Cardiac muscle cell (in vitro differentiated cells and primary cell): ENCODE data around the gene C2CD5. TPM values are rescaled to one million over a fixed set of nuclear protein-coding genes. Genes with fewer than 3 reads are reported as not detected.

ENCODE experiments used
- DNase-seq, 2 donors: peaks; one replicate each; pipeline versions ENCODE4 v3.0.0 to v3.0.0-alpha.2; 2010 to 2017; ENCODE audit warnings: low read depth in 1 of 2, low spot score in 1 of 2
- H3K27ac ChIP-seq: fragments of 200-600 bp; sonication (generic); 2 replicates; pipeline ENCODE4 v1.5.1; 2016
- H3K27me3 ChIP-seq: fragments of 200-600 bp; sonication (generic); 2 replicates; pipeline ENCODE4 v1.6.0; 2016; ENCODE audit warnings: control low read depth
- H3K36me3 ChIP-seq: fragments of 200-600 bp; sonication (generic); 2 replicates; pipeline ENCODE4 v1.5.1; 2016; ENCODE audit warnings: control low read depth
- H3K4me1 ChIP-seq: fragments of 200-600 bp; sonication (generic); 2 replicates; pipeline ENCODE4 v1.8.1; 2017; ENCODE audit warnings: low read depth, mild to moderate bottlenecking, mixed run types
- H3K4me3 ChIP-seq: fragments of 200-600 bp; sonication (generic); 2 replicates; pipeline ENCODE4 v1.5.1; 2016; ENCODE audit warnings: mild to moderate bottlenecking
- H3K9me3 ChIP-seq: fragments of 200-600 bp; sonication (generic); 2 replicates; pipeline ENCODE4 v1.5.1; 2017; ENCODE audit warnings: low read depth, mild to moderate bottlenecking, control low read depth
- CTCF ChIP-seq: IDR thresholded peaks from 2 replicates; pipeline ENCODE4 v1.5.1; 2012; ENCODE audit warnings: low read depth, mild to moderate bottlenecking, low read length
- polyA plus RNA-seq: library from polyadenylated mRNA; unstranded; fragments of >200 nt; fragmentation: Nextera tagmentation; extraction: Ambion mirVana; gene quantifications from 2 replicates; pipeline ENCODE4 v1.2.1, GENCODE V29; 2016
- total RNA-seq: library from RNA; depleted of rRNA; stranded (reverse); fragments of >200 nt; gene quantifications from 2 replicates; pipeline ENCODE4 v1.2.3, GENCODE V29; 2016

Gene C2CD5
- total and polyA plus RNA-seq, 2 experiments from 2014 or later, result 16.5 to 22.2 TPM

- no peak overlapping the region for H3K4me3 ChIP-seq
- peaks cover 4% of the 10 kb centered on the region for H3K4me1 ChIP-seq
- no peaks in the 10 kb centered on the region for H3K36me3 ChIP-seq
- H3K9me3 ChIP-seq, result no peaks in the 10 kb centered on the region
- TF ChIP-seq CTCF, result no peak
- H3K27me3 ChIP-seq, result no peaks in the 10 kb centered on the region
- peak overlapping the region; percentile 14 for H3K27ac ChIP-seq
- peak in 1 of 2 donors; percentile 43 for DNase-seq
Observed at GRCh38 chr12:22408610-22409376, 135.5 kb downstream of the C2CD5 start.

- Histone ChIP-seq H3K4me1 (peaks cover 4% of the 10 kb centered on the region), H3K36me3 (no peaks in the 10 kb centered on the region)
Observed at GRCh38 chr12:22407397-22407796, 136.9 kb downstream of the C2CD5 start.

GRCh38 chr12:22406627-22407026 is 137.7 kb downstream of the C2CD5 start:
- H3K4me1 ChIP-seq, result peaks cover 4% of the 10 kb centered on the region
- no peaks in the 10 kb centered on the region for H3K9me3 ChIP-seq
- H3K4me3 ChIP-seq, result no peak overlapping the region
- no peak for TF ChIP-seq CTCF
- no peaks in the 10 kb centered on the region for H3K36me3 ChIP-seq
- H3K27ac ChIP-seq, result no peak overlapping the region
- no peak for DNase-seq
- H3K27me3 ChIP-seq, result no peaks in the 10 kb centered on the region

More at GRCh38 chr12:22407397-22407796, 136.9 kb downstream of the C2CD5 start:
- no peak for TF ChIP-seq CTCF
- Histone ChIP-seq H3K27me3 (no peaks in the 10 kb centered on the region), H3K27ac (no peak overlapping the region), H3K9me3 (no peaks in the 10 kb centered on the region), H3K4me3 (no peak overlapping the region)
- no peak for DNase-seq

- DNase-seq, result no peak
- TF ChIP-seq CTCF, result no peak
- no peaks in the 10 kb centered on the region for H3K27me3 ChIP-seq
Observed at GRCh38 chr12:22399464-22400180, 144.7 kb downstream of the C2CD5 start.

More at GRCh38 chr12:22399464-22400180, 144.7 kb downstream of the C2CD5 start:
- H3K27ac ChIP-seq, result no peak overlapping the region
- no peak overlapping the region for H3K4me3 ChIP-seq
- no peaks in the 10 kb centered on the region for H3K36me3 ChIP-seq
- no peaks in the 10 kb centered on the region for H3K9me3 ChIP-seq
- no peaks in the 10 kb centered on the region for H3K4me1 ChIP-seq

Other genes with a start within 250 kb of the C2CD5 start
- 5.4 and 10.1 TPM in 2 replicates for gene ST8SIA1, start 209.8 kb downstream of the C2CD5 start, total RNA-seq
- 5.3 and 6.7 TPM in 2 replicates for gene ST8SIA1, start 209.8 kb downstream of the C2CD5 start, polyA plus RNA-seq
- gene ETNK1, start 80.6 kb upstream of the C2CD5 start, total RNA-seq, result 61.3 and 63.2 TPM in 2 replicates
- 19.7 and 28.5 TPM in 2 replicates for gene ETNK1, start 80.6 kb upstream of the C2CD5 start, polyA plus RNA-seq